ENCODE data around the gene PPP1R14B.

Gene PPP1R14B

GRCh38 chr11:64267207-64267945 is 20.6 kb upstream of the PPP1R14B start:
- TF ChIP-seq CTCF (IDR thresholded peaks at IDR 0.05; ENCODE audit: low read depth, low read length, missing control alignments) = no peak
- no peak for DNase-seq
- H3K27me3 ChIP-seq (replicated peaks) = no peaks in the 10 kb centered on the region
- peaks cover 46% of the 10 kb centered on the region for H3K36me3 ChIP-seq (replicated peaks)
- in situ Hi-C loops (cut with HindIII; ENCODE audit: low pct_ligation_motif_present, low sequenced_read_pairs) = no loop called here
- H3K27ac ChIP-seq = no peak overlapping the region
- H3K4me3 ChIP-seq (ENCODE audit: low read depth, low read length) = no peak overlapping the region

GRCh38 chr11:64266339-64266738 is 19.6 kb upstream of the PPP1R14B start:
- H3K4me3 ChIP-seq (ENCODE audit: low read depth, low read length) = no peak overlapping the region
- H3K27ac ChIP-seq = no peak overlapping the region
- in situ Hi-C loops (cut with HindIII; ENCODE audit: low pct_ligation_motif_present, low sequenced_read_pairs) = no loop called here
- peaks cover 55% of the 10 kb centered on the region for H3K36me3 ChIP-seq (replicated peaks)
- peak; percentile 45 for DNase-seq
- TF ChIP-seq CTCF (IDR thresholded peaks at IDR 0.05; ENCODE audit: low read depth, low read length, missing control alignments) = no peak
- H3K27me3 ChIP-seq (replicated peaks) = no peaks in the 10 kb centered on the region

DNA sequence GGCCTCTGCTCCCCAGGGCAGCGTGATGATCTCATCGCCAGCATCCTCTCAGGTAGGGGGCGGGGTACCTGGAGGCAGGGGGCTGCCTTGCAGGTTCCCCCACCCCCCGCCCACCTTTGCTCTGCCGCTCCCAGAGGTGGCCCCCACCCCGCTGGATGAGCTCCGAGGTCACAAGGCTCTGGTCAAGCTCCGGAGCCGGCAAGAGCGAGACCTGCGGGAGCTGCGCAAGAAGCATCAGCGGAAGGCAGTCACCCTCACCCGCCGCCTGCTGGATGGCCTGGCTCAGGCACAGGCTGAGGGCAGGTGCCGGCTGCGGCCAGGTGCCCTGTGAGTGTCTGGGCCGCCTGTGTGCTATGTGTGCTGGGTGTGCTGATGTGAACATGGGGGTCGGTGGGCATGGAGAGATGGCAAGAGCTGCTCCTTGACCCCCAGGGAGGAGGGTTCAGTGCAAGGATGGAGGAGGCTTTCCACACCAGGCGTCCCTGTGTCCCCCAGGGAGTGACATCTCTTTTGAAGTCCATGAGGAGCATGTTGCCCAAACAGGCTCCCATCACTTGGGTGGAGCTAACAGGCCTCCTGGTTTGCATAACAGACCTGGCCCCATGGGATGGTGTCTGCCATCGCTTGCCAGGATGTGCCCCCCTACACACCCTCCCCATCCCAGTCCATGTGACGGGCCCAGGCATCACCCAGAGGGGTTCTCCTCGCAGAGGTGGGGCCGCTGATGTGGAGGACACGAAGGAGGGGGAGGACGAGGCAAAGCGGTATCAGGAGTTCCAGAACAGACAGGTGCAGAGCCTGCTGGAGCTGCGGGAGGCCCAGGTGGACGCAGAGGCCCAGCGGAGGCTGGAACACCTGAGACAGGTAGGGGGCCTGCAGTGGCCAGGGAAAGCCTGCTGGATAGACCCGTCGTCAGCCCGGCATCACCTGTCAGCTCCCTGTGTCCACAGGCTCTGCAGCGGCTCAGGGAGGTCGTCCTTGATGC is 18.7 kb upstream of the PPP1R14B start:
- peaks cover 59% of the 10 kb centered on the region for H3K36me3 ChIP-seq (replicated peaks)
- TF ChIP-seq CTCF (IDR thresholded peaks at IDR 0.05; ENCODE audit: low read depth, low read length, missing control alignments) = no peak
- in situ Hi-C loops (cut with HindIII; ENCODE audit: low pct_ligation_motif_present, low sequenced_read_pairs) = no loop called here

GRCh38 chr11:64264371-64264852 is 17.7 kb upstream of the PPP1R14B start:
- no peak for TF ChIP-seq CTCF (IDR thresholded peaks at IDR 0.05; ENCODE audit: low read depth, low read length, missing control alignments)
- Histone ChIP-seq H3K36me3 (replicated peaks) (peaks cover 68% of the 10 kb centered on the region), H3K4me3 (ENCODE audit: low read depth, low read length) (no peak overlapping the region), H3K27me3 (replicated peaks) (no peaks in the 10 kb centered on the region), H3K27ac (no peak overlapping the region)
- no peak for DNase-seq
- in situ Hi-C loops (cut with HindIII; ENCODE audit: low pct_ligation_motif_present, low sequenced_read_pairs) = no loop called here

More for the DNA sequence above, 18.7 kb upstream of the PPP1R14B start:
- no peak for DNase-seq
- Histone ChIP-seq H3K4me3 (ENCODE audit: low read depth, low read length) (no peak overlapping the region), H3K27ac (no peak overlapping the region), H3K27me3 (replicated peaks) (no peaks in the 10 kb centered on the region)

DNA sequence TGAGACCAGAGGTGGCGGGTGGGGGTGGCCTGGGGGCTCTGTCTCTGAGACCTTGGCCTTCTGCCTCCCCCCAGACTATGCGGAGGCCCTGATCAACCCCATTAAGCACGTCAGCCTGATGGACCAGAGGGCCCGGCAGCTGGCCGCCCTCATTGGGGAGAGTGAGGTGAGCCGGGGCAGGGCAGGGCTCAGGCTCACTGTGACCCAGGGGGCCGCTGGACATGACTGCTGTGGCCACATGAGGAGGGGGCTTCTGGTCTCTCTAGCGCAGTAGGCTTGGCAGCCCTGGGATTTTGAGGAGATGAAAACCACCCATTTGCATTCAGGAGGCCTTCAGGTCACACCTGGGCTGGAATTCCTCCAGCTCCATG is 17.2 kb upstream of the PPP1R14B start:
- H3K36me3 ChIP-seq (replicated peaks) = peaks cover 73% of the 10 kb centered on the region
- in situ Hi-C loops (cut with HindIII; ENCODE audit: low pct_ligation_motif_present, low sequenced_read_pairs) = no loop called here

More for the DNA sequence above, 17.2 kb upstream of the PPP1R14B start:
- DNase-seq = no peak
- no peak for TF ChIP-seq CTCF (IDR thresholded peaks at IDR 0.05; ENCODE audit: low read depth, low read length, missing control alignments)
- H3K27ac ChIP-seq = no peak overlapping the region
- no peak overlapping the region for H3K4me3 ChIP-seq (ENCODE audit: low read depth, low read length)
- H3K27me3 ChIP-seq (replicated peaks) = no peaks in the 10 kb centered on the region

All from brain microvascular endothelial cell (primary cell).